ENCODE results near the gene PALM.

GRCh38 chr19:772063-772462 is 63.3 kb downstream of the PALM start:
- no peak for TF ChIP-seq SIN3A (IDR thresholded peaks at IDR 0.05; ENCODE audit: borderline replicate concordance, insufficient read depth, low read length)
- TF ChIP-seq POLR2AphosphoS5 (IDR thresholded peaks at IDR 0.05; ENCODE audit: low read depth, low read length) = no peak
- no peak for TF ChIP-seq TAF1 (IDR thresholded peaks at IDR 0.05; ENCODE audit: borderline replicate concordance, insufficient read depth, low read length)

All from PFSK-1 (cell line).